Adipocyte (in vitro differentiated cells): ENCODE data around the gene CYBA.

ENCODE experiments used
- DNase-seq: peaks from one replicate; pipeline ENCODE4 v3.0.0-alpha.2; 2015; ENCODE audit warnings: low read depth
- H3K27me3 ChIP-seq: replicated peaks from 2 replicates; pipeline ENCODE4 v1.7.0; 2013; ENCODE audit warnings: mild to moderate bottlenecking, low read length, moderate library complexity; ENCODE audit not compliant: control insufficient read depth, insufficient read depth
- H3K36me3 ChIP-seq: 2 replicates; pipeline ENCODE4 v1.7.0; 2013; ENCODE audit warnings: low read length, mild to moderate bottlenecking, moderate library complexity; ENCODE audit not compliant: control insufficient read depth, insufficient read depth, severe bottlenecking
- H3K4me1 ChIP-seq: 2 replicates; pipeline ENCODE4 v1.7.0; 2013; ENCODE audit warnings: mild to moderate bottlenecking, low read length, moderate library complexity; ENCODE audit not compliant: control insufficient read depth, insufficient read depth
- H3K4me3 ChIP-seq: 2 replicates; pipeline ENCODE4 v1.7.0; 2013; ENCODE audit warnings: mild to moderate bottlenecking, low read length, moderate library complexity
- H3K9ac ChIP-seq: 2 replicates; pipeline ENCODE4 v1.7.0; 2013; ENCODE audit warnings: mild to moderate bottlenecking, low read length, moderate library complexity
- H3K9me3 ChIP-seq: 2 replicates; pipeline ENCODE4 v1.7.0; 2013; ENCODE audit warnings: mild to moderate bottlenecking, low read length, moderate library complexity; ENCODE audit not compliant: control insufficient read depth

Gene CYBA

DNA sequence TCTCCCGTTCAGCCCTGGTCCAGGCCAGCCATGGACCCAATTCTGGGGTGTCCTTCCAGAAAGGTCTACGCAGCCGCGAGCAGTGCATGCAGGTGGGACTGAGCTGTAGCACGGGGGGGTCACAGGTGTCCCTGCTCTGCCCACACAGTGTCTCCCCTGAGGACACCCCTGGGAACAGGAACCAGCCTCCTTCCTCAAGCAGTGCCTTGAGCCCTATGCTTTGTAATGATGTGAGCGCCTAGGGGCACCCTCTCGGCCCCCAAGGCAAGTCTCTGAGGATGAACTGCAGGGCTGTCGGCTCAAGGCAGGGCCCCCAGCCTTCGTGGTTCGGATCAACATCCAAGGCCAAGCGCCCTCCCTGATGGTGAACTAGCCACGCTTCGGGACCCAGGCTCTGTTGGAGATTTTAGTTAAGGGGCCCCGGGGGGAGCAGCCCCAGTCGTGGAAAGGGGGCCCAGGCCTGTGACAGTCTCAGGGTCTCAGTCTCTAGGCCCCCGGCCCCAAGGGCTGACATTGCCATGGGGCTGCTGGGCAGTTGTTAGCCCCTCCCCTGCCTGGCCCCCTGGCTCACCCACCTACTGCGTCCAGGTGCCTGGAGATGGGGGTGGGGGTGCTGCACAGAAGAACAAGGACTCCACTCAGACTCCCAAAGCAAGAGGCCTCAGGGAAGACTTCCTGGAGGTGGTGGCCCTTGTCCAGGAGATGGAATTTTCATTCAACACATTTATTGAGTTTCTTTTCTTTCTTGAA, 10.2 kb downstream of the CYBA start:
- no peaks in the 10 kb centered on the region for H3K4me1 ChIP-seq
- no peak for DNase-seq
- peaks cover 37% of the 10 kb centered on the region for H3K27me3 ChIP-seq
- H3K36me3 ChIP-seq, result no peaks in the 10 kb centered on the region
- no peaks in the 10 kb centered on the region for H3K9me3 ChIP-seq
- H3K9ac ChIP-seq, result no peak overlapping the region
- H3K4me3 ChIP-seq, result no peak overlapping the region

DNA sequence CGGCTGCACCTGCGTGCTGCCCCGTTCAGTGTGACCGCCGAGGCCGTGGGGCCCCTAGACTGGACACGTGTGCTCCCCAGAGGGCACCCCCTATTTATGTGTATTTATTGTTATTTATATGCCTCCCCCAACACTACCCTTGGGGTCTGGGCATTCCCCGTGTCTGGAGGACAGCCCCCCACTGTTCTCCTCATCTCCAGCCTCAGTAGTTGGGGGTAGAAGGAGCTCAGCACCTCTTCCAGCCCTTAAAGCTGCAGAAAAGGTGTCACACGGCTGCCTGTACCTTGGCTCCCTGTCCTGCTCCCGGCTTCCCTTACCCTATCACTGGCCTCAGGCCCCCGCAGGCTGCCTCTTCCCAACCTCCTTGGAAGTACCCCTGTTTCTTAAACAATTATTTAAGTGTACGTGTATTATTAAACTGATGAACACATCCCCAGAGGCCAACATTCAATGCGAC, 10.8 kb downstream of the CYBA start:
- Histone ChIP-seq H3K4me1 (no peaks in the 10 kb centered on the region), H3K27me3 (peaks cover 37% of the 10 kb centered on the region), H3K36me3 (no peaks in the 10 kb centered on the region), H3K9ac (no peak overlapping the region), H3K4me3 (no peak overlapping the region), H3K9me3 (no peaks in the 10 kb centered on the region)
- no peak for DNase-seq

DNA sequence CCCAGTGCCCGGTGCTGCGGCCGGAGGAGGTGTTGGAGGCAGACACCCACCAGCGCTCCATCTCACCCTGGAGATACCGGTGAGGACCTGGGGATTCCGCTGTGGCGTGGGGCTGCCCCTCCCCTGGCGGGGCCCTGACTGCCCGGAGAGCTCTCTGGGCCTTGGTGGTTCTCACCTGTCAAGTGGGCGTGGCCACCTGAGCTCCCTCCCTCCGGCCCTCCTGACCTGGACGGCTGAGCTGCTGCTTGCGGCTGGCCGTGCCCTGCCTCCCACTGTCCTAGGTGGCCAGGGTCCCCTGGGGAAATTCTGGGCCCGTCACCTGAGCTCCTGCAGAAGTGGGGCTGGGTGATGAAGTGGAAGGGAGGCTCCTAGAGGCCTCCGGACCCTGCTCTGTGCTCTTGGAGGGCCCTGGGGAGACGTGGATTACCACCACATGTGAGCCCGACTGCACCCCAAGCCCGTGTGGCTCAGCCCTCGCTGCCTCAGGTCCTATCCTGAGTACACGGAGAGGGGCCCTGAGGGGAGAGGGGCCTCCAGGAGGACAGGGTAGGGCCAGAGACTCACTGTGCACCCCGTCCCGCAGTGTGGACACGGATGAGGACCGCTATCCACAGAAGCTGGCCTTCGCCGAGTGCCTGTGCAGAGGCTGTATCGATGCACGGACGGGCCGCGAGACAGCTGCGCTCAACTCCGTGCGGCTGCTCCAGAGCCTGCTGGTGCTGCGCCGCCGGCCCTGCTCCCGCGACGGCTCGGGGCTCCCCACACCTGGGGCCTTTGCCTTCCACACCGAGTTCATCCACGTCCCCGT, 11.4 kb downstream of the CYBA start:
- H3K27me3 ChIP-seq, result peaks cover 37% of the 10 kb centered on the region
- no peak for DNase-seq
- H3K9me3 ChIP-seq, result no peaks in the 10 kb centered on the region
- no peak overlapping the region for H3K4me3 ChIP-seq
- no peaks in the 10 kb centered on the region for H3K4me1 ChIP-seq
- H3K36me3 ChIP-seq, result no peaks in the 10 kb centered on the region
- no peak overlapping the region for H3K9ac ChIP-seq

DNA sequence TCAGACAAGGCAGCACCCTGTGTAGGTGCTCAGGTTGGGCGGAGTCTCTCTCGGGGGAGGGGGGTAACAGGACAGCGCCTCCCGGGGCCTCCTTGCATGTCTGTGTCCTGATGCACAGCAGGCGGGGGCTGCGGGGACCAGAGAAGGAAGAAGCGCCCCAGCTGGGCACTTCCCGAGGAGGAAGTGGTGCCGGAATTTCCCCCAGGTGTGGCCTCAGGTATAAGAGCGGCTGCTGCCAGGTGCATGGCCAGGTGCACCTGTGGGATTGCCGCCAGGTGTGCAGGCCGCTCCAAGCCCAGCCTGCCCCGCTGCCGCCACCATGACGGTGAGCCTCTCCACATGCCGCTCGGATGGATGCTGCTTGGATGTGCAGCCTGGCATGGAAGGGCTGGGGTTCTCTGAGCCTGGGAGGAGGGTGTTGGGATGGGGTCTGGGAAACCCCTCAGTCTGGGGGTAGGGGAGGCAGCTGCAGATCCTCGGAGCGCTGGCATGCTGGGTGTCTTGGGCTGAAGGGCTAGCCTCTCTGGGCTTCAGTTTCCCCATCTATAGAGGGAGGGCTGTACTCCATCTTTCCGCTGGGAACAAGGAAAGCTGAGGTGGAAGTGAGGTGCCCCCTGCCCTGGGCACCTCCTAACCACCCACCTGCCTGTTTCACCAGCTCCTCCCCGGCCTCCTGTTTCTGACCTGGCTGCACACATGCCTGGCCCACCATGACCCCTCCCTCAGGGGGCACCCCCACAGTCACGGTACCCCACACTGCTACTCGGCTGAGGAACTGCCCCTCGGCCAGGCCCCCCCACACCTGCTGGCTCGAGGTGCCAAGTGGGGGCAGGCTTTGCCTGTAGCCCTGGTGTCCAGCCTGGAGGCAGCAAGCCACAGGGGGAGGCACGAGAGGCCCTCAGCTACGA, 12.3 kb downstream of the CYBA start, which contains the start of gene IL17C:
Gene IL17C, plus strand, starts transcription at position 250 of the 908 bp plus-strand sequence. Its CDS starts 70 bp downstream, at position 320.
- Histone ChIP-seq H3K4me3 (no peak within 1 kb of the TSS), H3K9me3 (no peaks in the 10 kb centered on the region), H3K36me3 (no peaks in the 10 kb centered on the region), H3K9ac (no peak within 1 kb of the TSS), H3K4me1 (no peaks in the 10 kb centered on the region), H3K27me3 (peaks cover 37% of the 10 kb centered on the region)
- no peak for DNase-seq

DNA sequence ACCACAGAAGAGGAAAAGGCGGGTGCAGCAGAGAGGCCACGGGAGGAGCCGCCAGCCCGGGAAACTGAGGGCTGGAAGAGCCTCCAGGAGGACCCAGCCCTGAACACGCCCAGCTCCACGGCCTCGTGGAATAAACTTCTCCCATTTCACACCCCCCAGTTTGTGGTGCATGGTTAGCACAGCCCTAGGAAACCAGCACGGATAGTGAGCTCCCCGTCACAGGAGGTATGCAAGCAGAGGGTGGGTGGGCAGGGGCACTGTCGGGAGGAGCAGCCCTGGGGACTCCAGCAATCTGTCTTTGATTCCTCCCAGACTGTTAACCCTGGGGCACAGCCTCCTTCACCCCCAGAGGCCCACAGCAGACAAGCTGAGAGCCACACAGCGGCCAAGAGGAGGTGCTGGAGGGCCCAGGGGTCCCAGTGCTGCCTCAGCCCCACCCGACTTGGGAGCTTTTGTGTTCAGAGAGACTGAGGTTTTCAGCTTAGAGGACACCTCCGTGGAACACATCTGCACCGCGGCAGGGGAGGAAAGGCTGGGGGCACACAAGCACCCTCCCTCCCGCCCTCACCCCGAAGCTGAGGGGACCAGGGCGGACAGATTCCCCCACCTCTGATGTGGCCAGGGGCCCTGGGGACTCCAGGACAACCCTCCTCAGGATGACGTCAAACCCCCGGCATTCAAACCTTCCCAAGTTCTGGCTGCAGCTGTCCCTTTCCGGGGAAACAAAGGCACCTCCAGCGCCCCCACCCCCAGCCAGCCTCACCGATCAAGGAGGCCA, 14.2 kb downstream of the CYBA start:
- no peaks in the 10 kb centered on the region for H3K4me1 ChIP-seq
- H3K36me3 ChIP-seq, result peaks cover 10% of the 10 kb centered on the region
- peaks cover 37% of the 10 kb centered on the region for H3K27me3 ChIP-seq
- DNase-seq, result no peak
- no peaks in the 10 kb centered on the region for H3K9me3 ChIP-seq
- no peak overlapping the region for H3K4me3 ChIP-seq
- H3K9ac ChIP-seq, result no peak overlapping the region

DNA sequence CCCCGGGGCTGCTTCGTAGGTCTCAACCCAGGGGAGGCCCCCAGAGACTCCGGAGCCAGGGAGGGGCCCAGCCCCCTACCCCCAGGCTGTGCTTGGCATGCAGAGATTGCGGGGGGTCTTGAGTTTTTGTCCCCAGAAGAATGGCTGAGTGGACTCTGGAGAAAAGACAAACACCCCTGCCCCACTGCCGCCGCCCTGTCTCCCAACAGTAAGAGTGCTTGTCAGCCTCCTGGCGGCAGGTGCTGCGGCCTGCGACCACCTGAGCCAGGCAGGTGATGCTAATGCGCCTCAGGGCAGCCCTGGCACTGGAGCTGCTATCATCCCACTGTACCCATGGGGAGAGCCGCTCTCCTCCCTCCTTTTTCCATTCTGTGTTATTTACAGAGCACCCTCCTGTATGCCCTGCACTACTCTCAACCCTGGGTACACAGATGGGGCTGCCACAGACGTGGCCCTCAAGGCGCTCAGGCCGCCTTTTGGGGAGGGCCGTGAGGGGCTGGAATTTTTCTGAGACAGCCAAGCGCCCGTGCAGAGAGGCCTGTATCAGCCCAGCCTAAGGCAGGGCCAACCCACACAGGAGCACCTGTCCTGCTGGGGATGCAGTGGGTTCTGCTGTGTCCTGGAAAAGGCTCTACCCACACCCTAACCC, 15.1 kb downstream of the CYBA start:
- Histone ChIP-seq H3K4me1 (no peaks in the 10 kb centered on the region), H3K36me3 (peaks cover 17% of the 10 kb centered on the region), H3K4me3 (no peak overlapping the region), H3K9ac (no peak overlapping the region), H3K9me3 (no peaks in the 10 kb centered on the region), H3K27me3 (peaks cover 37% of the 10 kb centered on the region)
- DNase-seq, result no peak

DNA sequence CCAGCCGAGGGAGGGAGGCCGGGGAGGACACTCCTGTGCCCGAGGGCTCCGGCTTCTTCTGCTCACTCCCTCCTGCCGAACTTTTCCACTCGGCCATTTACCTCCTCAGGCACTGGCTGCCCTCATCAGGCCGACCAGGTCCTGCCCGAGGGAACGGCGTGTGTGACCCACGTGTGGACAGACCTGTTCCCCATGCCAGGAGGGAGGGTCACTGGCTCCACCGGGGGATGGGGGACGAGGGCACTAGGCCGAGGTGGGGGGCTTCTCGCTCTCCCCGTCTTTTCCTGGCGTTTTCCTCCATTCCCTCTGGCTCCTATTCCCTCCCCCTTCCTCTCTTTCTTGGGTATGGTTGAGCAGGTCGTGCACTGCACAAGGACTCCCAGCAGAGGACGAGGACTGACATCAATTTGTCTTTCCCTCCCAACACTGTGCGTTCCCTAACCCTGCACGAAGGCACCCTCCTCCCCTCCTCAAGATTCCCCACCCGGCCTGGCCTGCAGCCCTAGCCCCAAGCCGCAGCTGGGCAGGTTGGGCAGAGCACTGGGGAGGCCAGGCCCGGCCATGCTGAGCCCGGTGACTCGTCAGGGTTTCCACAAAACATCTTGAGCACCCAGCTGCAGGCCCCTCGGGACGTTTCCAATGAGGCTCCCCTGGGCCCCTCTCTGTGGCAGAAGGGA, 15.7 kb downstream of the CYBA start:
- Histone ChIP-seq H3K4me1 (no peaks in the 10 kb centered on the region), H3K4me3 (peak overlapping the region; percentile 72), H3K36me3 (peaks cover 18% of the 10 kb centered on the region), H3K9me3 (no peaks in the 10 kb centered on the region), H3K9ac (peak overlapping the region; percentile 69), H3K27me3 (peaks cover 32% of the 10 kb centered on the region)
- DNase-seq, result no peak

DNA sequence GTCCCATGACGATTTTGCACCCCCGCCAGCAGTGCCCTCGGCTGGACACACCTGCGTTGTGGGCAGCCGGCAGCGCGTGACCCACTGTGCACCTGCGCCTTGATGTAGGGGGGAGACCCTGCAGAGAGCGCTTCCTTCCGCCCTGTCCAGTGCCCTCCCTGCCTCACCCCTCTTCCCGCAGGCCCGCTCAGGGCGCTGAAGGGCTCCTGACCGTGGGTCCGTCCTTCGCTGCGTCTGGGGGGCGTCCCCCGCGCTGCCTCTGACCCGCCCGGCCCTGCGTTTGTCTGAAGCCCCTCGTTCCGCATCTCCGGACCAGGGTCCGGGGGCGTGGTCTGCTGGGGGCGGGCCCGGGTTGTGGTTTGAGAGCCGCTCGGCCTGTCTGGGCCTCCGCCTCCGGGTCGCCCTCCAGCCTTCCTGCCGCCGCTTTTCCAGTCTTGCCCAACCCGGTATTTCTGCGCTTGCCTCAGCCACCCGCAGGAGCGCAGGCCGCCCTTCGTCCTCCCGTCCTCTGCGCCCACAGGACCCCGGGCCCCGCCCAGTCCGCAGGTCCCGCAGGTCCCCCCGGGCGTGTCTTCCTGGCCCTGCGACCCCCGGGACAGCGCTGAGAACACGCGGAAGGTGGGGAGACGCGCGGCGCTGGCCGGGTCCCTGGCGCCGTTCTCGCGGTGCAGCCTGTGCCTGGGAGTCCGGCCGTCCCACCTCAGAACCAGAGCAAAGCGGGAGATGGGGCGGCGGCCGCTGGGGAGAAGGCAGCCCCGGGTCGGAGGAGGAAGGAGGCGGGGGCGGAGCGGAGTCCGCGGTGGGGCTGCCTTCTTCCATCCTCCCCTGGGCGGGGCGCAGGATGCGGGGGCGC, 16.5 kb downstream of the CYBA start:
- Histone ChIP-seq H3K27me3 (peaks cover 24% of the 10 kb centered on the region), H3K36me3 (peaks cover 23% of the 10 kb centered on the region), H3K9ac (peak overlapping the region; percentile 69), H3K9me3 (no peaks in the 10 kb centered on the region), H3K4me1 (no peaks in the 10 kb centered on the region), H3K4me3 (peak overlapping the region; percentile 72)
- peak; percentile 69 for DNase-seq

DNA sequence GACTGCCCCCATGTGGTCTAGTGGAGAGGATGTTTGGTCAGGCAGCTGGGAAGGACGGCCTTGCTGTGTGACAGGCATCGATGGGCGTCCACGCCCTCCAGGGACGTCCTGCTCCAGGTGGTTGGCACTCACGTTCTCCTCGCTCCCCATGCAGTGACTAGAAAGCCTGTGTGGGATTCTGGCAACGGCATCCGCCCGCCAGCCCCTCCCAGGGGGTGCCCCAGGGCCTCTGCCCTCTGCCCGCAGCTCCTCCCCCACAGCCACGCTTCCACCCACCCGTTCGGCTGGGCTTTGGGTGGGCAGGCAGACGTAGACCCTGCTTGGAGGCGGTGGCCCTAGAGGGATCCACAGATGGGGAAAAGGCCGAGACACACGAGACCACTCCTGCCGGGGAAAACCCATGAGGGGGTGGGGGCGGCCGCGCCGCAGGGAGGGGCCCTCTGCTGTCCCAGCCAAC, 17.1 kb downstream of the CYBA start:
- Histone ChIP-seq H3K9ac (no peak overlapping the region), H3K9me3 (no peaks in the 10 kb centered on the region), H3K27me3 (peaks cover 18% of the 10 kb centered on the region), H3K4me3 (no peak overlapping the region), H3K36me3 (peaks cover 26% of the 10 kb centered on the region), H3K4me1 (no peaks in the 10 kb centered on the region)
- no peak for DNase-seq
